WTC11 (cell line): ENCODE measurements around the gene IQGAP2. TPM values are rescaled to one million over a fixed set of nuclear protein-coding genes. Genes with fewer than 3 reads are reported as not detected.
A peak's percentile ranks its signal among the peaks of the same experiment; 100 is the strongest.

ENCODE experiments used
- ATAC-seq: fragments of 200-7000 bp; cut with Tn5 transposase; 2 replicates; pipeline ENCODE4 v1.10.0; 2021; ENCODE audit warnings: mild to moderate bottlenecking, moderate library complexity
- CTCF ChIA-PET: fragments of 300-600 bp; sonication (Branson Sonifier 250); formaldehyde crosslinking; loops from one replicate; lab custom pipeline; 2021; ENCODE audit warnings: antibody characterized with exemption; lab: Charles Lee
- POLR2A ChIA-PET: fragments of 350-600 bp; sonication (Branson Sonifier 250); formaldehyde crosslinking; loops from one replicate; lab custom pipeline; 2021; ENCODE audit warnings: antibody characterized with exemption; lab: Charles Lee
- DNase-seq: peaks from one replicate; pipeline ENCODE4 v3.0.0; 2021; ENCODE audit warnings: low spot score
- H3K27ac Mint-ChIP-seq: 2 replicates; pipeline ENCODE4 v1.8.0; 2021; ENCODE audit warnings: mixed read lengths
- H3K27me3 Mint-ChIP-seq: 2 replicates; pipeline ENCODE4 v1.8.0; 2021; ENCODE audit warnings: low read depth, mild to moderate bottlenecking, moderate library complexity, mixed read lengths
- H3K36me3 Mint-ChIP-seq: 2 replicates; pipeline ENCODE4 v1.8.0; 2021; ENCODE audit warnings: mixed read lengths
- H3K4me1 Mint-ChIP-seq: 2 replicates; pipeline ENCODE4 v1.8.0; 2022; ENCODE audit warnings: mixed read lengths
- H3K4me3 Mint-ChIP-seq: 2 replicates; pipeline ENCODE4 v1.8.0; 2021; ENCODE audit warnings: mild to moderate bottlenecking, moderate library complexity, mixed read lengths
- H3K9me3 Mint-ChIP-seq: 2 replicates; pipeline ENCODE4 v1.8.0; 2021; ENCODE audit warnings: mixed read lengths
- ATF1 ChIP-seq: sonication (generic); formaldehyde crosslinking; IDR thresholded peaks from 2 replicates; pipeline ENCODE4 v1.8.1; 2023; ENCODE audit warnings: mild to moderate bottlenecking, moderate library complexity, missing genetic modification reagents
- CREB1 ChIP-seq: sonication (generic); formaldehyde crosslinking; IDR thresholded peaks from 2 replicates; pipeline ENCODE4 v1.8.0; 2023; ENCODE audit warnings: mild to moderate bottlenecking, missing genetic modification reagents
- E2F1 ChIP-seq: sonication (generic); formaldehyde crosslinking; IDR thresholded peaks from 2 replicates; pipeline ENCODE4 v1.8.0; 2022; ENCODE audit warnings: mild to moderate bottlenecking, missing genetic modification reagents
- ERG ChIP-seq: fragments of 250-450 bp; sonication (Bioruptor Pico); IDR thresholded peaks from 2 replicates; pipeline ENCODE4 v1.8.0; 2021; ENCODE audit warnings: mild to moderate bottlenecking
- FOXJ3 ChIP-seq: sonication (generic); formaldehyde crosslinking; IDR thresholded peaks from 2 replicates; pipeline ENCODE4 v1.9.0; 2021; ENCODE audit warnings: missing genetic modification reagents, mild to moderate bottlenecking, borderline replicate concordance
- FOXP4 ChIP-seq: sonication (generic); formaldehyde crosslinking; IDR thresholded peaks from 2 replicates; pipeline ENCODE4 v1.8.0; 2022; ENCODE audit warnings: mild to moderate bottlenecking, missing genetic modification reagents
- HMGA2 ChIP-seq: fragments of 250-450 bp; sonication (Bioruptor Pico); IDR thresholded peaks from 2 replicates; pipeline ENCODE4 v1.4.0; 2021; ENCODE audit warnings: mild to moderate bottlenecking, moderate library complexity
- IRF2 ChIP-seq: sonication (generic); formaldehyde crosslinking; IDR thresholded peaks from 2 replicates; pipeline ENCODE4 v1.8.0; 2022; ENCODE audit warnings: low read depth, missing genetic modification reagents, borderline replicate concordance
- NFATC4 ChIP-seq: fragments of 250-450 bp; sonication (Bioruptor Pico); IDR thresholded peaks from 2 replicates; pipeline ENCODE4 v1.9.0; 2021; ENCODE audit warnings: mild to moderate bottlenecking
- NFYB ChIP-seq: sonication (generic); formaldehyde crosslinking; conservative IDR thresholded peaks from 2 replicates; pipeline ENCODE4 v1.8.0; 2022; ENCODE audit warnings: low read depth, missing genetic modification reagents
- NR1H2 ChIP-seq: sonication (generic); formaldehyde crosslinking; IDR thresholded peaks from 2 replicates; pipeline ENCODE4 v1.9.0; 2021; ENCODE audit warnings: mild to moderate bottlenecking, moderate library complexity, missing genetic modification reagents
- NR3C1 ChIP-seq: sonication (generic); formaldehyde crosslinking; conservative IDR thresholded peaks from 2 replicates; pipeline ENCODE4 v1.8.1; 2023; ENCODE audit warnings: low read depth, mild to moderate bottlenecking, missing genetic modification reagents
- OVOL2 ChIP-seq: fragments of 250-450 bp; sonication (Bioruptor Pico); IDR thresholded peaks from 2 replicates; pipeline ENCODE4 v1.9.0; 2021; ENCODE audit warnings: mild to moderate bottlenecking, borderline replicate concordance
- PRDM15 ChIP-seq: sonication (generic); formaldehyde crosslinking; IDR thresholded peaks from 2 replicates; pipeline ENCODE4 v1.8.0; 2022; ENCODE audit warnings: missing genetic modification reagents
- RORB ChIP-seq: fragments of 250-450 bp; sonication (Bioruptor Pico); IDR thresholded peaks from 2 replicates; pipeline ENCODE4 v1.9.0; 2021; ENCODE audit warnings: mild to moderate bottlenecking
- SMAD4 ChIP-seq: sonication (generic); formaldehyde crosslinking; IDR thresholded peaks from 2 replicates; pipeline ENCODE4 v1.8.0; 2022; ENCODE audit warnings: mild to moderate bottlenecking, missing genetic modification reagents
- SOX15 ChIP-seq: fragments of 250-450 bp; sonication (Bioruptor Pico); IDR thresholded peaks from 2 replicates; pipeline ENCODE4 v1.9.0; 2021; ENCODE audit warnings: mild to moderate bottlenecking
- ZNF121 ChIP-seq: sonication (generic); formaldehyde crosslinking; IDR thresholded peaks from 2 replicates; pipeline ENCODE4 v1.8.0; 2023; ENCODE audit warnings: missing genetic modification reagents
- ZNF317 ChIP-seq: sonication (generic); formaldehyde crosslinking; IDR thresholded peaks from 2 replicates; pipeline ENCODE4 v1.8.1; 2023; ENCODE audit warnings: low read depth, mild to moderate bottlenecking, moderate library complexity, missing genetic modification reagents, borderline replicate concordance
- ZNF423 ChIP-seq: fragments of 250-450 bp; sonication (Bioruptor Pico); IDR thresholded peaks from 2 replicates; pipeline ENCODE4 v2.1.2; 2022; ENCODE audit warnings: mild to moderate bottlenecking, moderate library complexity
- ZSCAN18 ChIP-seq: fragments of 250-450 bp; sonication (Bioruptor Pico); IDR thresholded peaks from 2 replicates; pipeline ENCODE4 v2.1.2; 2022; ENCODE audit warnings: mild to moderate bottlenecking, moderate library complexity
- total RNA-seq: library from RNA; stranded (reverse); gene quantifications from 3 replicates; pipeline ENCODE4 v1.2.3, GENCODE V29; 2021
- TF ChIP-seq, protein P1 (sequence below): sonication (generic); formaldehyde crosslinking; IDR thresholded peaks from 2 replicates; pipeline ENCODE4 v1.8.1; 2023; ENCODE audit warnings: mild to moderate bottlenecking, missing genetic modification reagents, moderate library complexity
- TF ChIP-seq, protein P2 (sequence below): sonication (generic); formaldehyde crosslinking; IDR thresholded peaks from 2 replicates; pipeline ENCODE4 v1.8.1; 2023; ENCODE audit warnings: mild to moderate bottlenecking, missing genetic modification reagents, moderate library complexity
- TF ChIP-seq, protein P3 (sequence below): sonication (generic); formaldehyde crosslinking; IDR thresholded peaks from 2 replicates; pipeline ENCODE4 v1.8.1; 2022; ENCODE audit warnings: missing genetic modification reagents, borderline replicate concordance

Gene IQGAP2
- total RNA-seq, 1 experiment from 2014 or later, result 70.6 TPM

GRCh38 chr5:76475385-76475784 lies 72.3 kb downstream of the IQGAP2 start:
- POLR2A ChIA-PET, result no interaction called here
- H3K27ac Mint-ChIP-seq, result 0 out of 2 replicates have a peak overlapping the region, but pooled peaks have one; percentile 73
- no peak for DNase-seq
- H3K4me3 Mint-ChIP-seq, result no peak overlapping the region
- H3K36me3 Mint-ChIP-seq, result peaks cover 21% of the 10 kb centered on the region
- peak; percentile 62 for ATAC-seq
- TF ChIP-seq SMAD4 (CRISPR knock-in tag) (no peak), FOXJ3 (CRISPR knock-in tag) (no peak), NFYB (CRISPR knock-in tag) (no peak), ERG (no peak), SOX15 (CRISPR knock-in tag) (no peak), ZSCAN18 (no peak), ZNF121 (CRISPR knock-in tag) (no peak), NFATC4 (CRISPR knock-in tag) (no peak), FOXP4 (CRISPR knock-in tag) (no peak), E2F1 (CRISPR knock-in tag) (no peak), OVOL2 (CRISPR knock-in tag) (no peak), PRDM15 (CRISPR knock-in tag) (no peak)
- TF ChIP-seq, protein P1, sequence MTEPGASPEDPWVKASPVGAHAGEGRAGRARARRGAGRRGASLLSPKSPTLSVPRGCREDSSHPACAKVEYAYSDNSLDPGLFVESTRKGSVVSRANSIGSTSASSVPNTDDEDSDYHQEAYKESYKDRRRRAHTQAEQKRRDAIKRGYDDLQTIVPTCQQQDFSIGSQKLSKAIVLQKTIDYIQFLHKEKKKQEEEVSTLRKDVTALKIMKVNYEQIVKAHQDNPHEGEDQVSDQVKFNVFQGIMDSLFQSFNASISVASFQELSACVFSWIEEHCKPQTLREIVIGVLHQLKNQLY (CRISPR knock-in tag), result no peak
- TF ChIP-seq, protein P2, sequence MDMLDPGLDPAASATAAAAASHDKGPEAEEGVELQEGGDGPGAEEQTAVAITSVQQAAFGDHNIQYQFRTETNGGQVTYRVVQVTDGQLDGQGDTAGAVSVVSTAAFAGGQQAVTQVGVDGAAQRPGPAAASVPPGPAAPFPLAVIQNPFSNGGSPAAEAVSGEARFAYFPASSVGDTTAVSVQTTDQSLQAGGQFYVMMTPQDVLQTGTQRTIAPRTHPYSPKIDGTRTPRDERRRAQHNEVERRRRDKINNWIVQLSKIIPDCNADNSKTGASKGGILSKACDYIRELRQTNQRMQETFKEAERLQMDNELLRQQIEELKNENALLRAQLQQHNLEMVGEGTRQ (CRISPR knock-in tag), result no peak
- H3K9me3 Mint-ChIP-seq, result peaks cover 21% of the 10 kb centered on the region
- CTCF ChIA-PET, result interaction anchor here (0.8 kb wide), 1 partner anchor 8 kb away, joined by 3 read pairs; no protein-coding TSS in a partner anchor
- H3K4me1 Mint-ChIP-seq, result peaks cover 59% of the 10 kb centered on the region
- H3K27me3 Mint-ChIP-seq, result no peaks in the 10 kb centered on the region

DNA sequence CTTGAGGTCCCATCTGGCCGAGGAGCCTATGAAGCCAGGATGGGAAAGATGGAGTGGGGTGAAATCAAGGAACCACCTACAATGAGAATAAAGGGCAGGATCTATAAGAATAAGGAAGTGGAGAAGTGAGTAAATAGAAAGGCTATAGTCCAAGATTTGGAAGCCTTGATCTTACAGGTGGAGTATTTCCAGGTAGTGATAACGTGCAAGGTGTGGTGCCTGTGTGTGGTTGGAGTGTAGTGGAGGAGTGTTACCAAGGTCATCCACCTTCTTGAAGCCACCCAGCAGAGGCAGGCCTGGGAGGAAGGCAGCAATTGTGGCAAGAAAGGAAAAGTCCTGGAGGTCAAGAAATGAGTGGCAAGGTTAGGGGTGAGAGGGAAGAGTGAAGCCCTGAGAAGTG lies 72.9 kb downstream of the IQGAP2 start:
- ChIA-PET CTCF (no interaction called here), POLR2A (no interaction called here)
- Mint-ChIP-seq H3K4me1 (peaks cover 64% of the 10 kb centered on the region), H3K36me3 (peaks cover 15% of the 10 kb centered on the region), H3K27ac (peak overlapping the region; percentile 81), H3K27me3 (no peaks in the 10 kb centered on the region), H3K4me3 (no peak overlapping the region), H3K9me3 (peaks cover 16% of the 10 kb centered on the region)
- ATAC-seq (no peak), DNase-seq (no peak)
- TF ChIP-seq HMGA2 (CRISPR knock-in tag) (no peak), ATF1 (CRISPR knock-in tag) (no peak), IRF2 (CRISPR knock-in tag) (no peak), NR1H2 (no peak), SMAD4 (CRISPR knock-in tag) (no peak), ZNF317 (CRISPR knock-in tag) (no peak), CREB1 (CRISPR knock-in tag) (no peak), NR3C1 (CRISPR knock-in tag) (no peak), ZNF423 (no peak), RORB (CRISPR knock-in tag) (no peak)
- TF ChIP-seq, protein P3, sequence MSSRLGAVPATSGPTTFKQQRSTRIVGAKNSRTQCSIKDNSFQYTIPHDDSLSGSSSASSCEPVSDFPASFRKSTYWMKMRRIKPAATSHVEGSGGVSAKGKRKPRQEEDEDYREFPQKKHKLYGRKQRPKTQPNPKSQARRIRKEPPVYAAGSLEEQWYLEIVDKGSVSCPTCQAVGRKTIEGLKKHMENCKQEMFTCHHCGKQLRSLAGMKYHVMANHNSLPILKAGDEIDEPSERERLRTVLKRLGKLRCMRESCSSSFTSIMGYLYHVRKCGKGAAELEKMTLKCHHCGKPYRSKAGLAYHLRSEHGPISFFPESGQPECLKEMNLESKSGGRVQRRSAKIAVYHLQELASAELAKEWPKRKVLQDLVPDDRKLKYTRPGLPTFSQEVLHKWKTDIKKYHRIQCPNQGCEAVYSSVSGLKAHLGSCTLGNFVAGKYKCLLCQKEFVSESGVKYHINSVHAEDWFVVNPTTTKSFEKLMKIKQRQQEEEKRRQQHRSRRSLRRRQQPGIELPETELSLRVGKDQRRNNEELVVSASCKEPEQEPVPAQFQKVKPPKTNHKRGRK (CRISPR knock-in tag), result no peak
